Measurements from ENCODE around the gene SHROOM4. TPM values are rescaled to one million over a fixed set of nuclear protein-coding genes. Genes with fewer than 3 reads are reported as not detected.
A peak's percentile ranks its signal among the peaks of the same experiment; 100 is the strongest.

SHROOM4 gene
- total RNA-seq, 1 donor from 2014 or later = 3.7 TPM

DNA sequence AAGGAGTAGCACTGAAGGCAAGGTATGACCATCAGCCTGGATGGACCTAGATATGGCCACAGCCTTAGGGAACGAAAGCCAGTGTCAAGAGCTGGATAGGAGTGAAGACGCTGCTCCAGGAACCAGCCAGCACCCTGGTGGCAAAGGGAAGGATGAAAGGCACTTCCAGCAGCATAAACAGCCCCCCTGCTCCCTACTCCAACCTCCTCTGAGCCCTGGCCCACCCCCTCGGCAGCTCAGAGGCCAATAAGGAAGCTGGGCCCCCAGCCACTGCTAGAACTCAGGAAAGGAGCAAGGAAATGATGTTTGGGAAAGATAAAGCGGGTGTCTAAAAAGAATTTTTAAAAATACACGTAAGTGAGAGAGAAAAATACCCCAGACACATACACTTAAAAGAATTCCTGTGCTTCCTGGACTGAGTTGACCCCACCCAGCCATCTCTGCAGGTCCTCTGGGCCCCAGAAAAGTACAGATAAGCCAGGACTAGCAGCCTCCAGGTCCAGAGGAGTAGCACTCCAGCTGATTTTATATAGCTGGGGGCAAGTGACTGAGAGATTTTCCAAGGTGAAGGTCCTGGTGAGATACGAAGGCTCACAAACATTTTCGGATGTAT, 170.4 kb downstream of the SHROOM4 start:
- Histone ChIP-seq H3K27ac (ENCODE audit: low read depth, low read length) (peak overlapping the region; percentile 18), H3K4me1 (ENCODE audit: control insufficient read depth in 3 of 3, insufficient read depth in 3 of 3, low read length in 3 of 3) (no peaks in the 10 kb centered on the region), H3K9ac (ENCODE audit: low read depth in 1 of 3, low read length in 3 of 3) (peak overlapping the region in 1 of 3 donors; percentile 33), H3K36me3 (ENCODE audit: control insufficient read depth in 3 of 3, insufficient read depth in 3 of 3, low read length in 3 of 3) (no peaks in the 10 kb centered on the region), H3K27me3 (ENCODE audit: control insufficient read depth in 3 of 3, insufficient read depth in 3 of 3, low read length in 3 of 3) (peaks cover 0 to 3% (median 0%) of the 10 kb centered on the region in 3 donors), H3K4me3 (ENCODE audit: low read length in 3 of 3) (peak overlapping the region; percentile 22 to 51 (median 32)), H3K9me3 (ENCODE audit: control insufficient read depth in 3 of 3, low read length in 3 of 3) (no peaks in the 10 kb centered on the region)

DNA sequence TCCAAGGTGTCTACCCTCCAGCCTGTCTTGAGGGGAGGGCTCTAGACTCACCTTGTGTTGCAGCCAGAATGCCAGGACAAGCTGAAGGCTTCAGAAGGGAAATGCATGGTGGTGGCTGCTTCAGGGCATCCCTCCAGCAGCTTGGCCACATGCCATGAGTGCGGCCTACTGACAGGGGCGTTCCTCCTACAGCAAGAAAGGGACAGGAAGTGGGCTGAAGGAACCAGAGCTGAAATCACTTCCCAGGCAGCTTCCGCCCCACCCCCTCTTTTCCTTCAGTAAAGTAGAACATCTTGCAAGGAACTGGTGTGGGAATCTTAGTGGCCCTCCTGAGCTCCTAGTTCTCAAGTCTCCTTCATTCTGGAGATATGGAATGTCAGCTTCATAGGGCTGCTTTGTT, 175.9 kb downstream of the SHROOM4 start:
- Histone ChIP-seq H3K36me3 (ENCODE audit: control insufficient read depth in 3 of 3, insufficient read depth in 3 of 3, low read length in 3 of 3) (no peaks in the 10 kb centered on the region), H3K9me3 (ENCODE audit: control insufficient read depth in 3 of 3, low read length in 3 of 3) (no peaks in the 10 kb centered on the region), H3K9ac (ENCODE audit: low read depth in 1 of 3, low read length in 3 of 3) (no peak overlapping the region), H3K27ac (ENCODE audit: low read depth, low read length) (no peak overlapping the region), H3K27me3 (ENCODE audit: control insufficient read depth in 3 of 3, insufficient read depth in 3 of 3, low read length in 3 of 3) (peaks cover 0 to 3% (median 0%) of the 10 kb centered on the region in 3 donors), H3K4me3 (ENCODE audit: low read length in 3 of 3) (no peak overlapping the region), H3K4me1 (ENCODE audit: control insufficient read depth in 3 of 3, insufficient read depth in 3 of 3, low read length in 3 of 3) (no peaks in the 10 kb centered on the region)

DNA sequence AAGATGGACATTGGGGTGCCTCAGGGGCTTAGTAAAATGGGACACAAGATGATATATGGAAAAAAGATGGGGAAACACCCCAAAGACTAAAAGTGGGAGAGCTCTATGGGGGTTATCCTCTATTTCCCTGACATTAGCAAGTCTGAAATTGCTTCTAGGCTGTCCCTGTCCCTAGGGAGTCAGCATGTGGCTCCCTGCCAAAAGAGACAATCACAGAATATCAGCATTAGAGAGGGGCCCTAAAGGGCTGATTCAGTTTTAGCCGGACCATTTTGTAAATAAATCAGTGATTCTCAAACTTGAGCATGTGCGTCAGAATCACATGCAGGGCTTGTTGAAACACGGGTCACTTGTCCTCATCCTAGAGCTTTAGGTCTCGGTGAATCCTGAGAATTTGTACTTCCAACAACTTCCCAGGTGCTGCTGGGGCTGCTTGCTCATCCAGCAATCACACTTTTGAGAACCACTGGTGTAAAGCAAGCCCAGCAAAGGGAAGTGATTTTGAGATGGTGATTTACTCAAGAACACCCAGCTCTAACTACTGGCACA, 178.1 kb downstream of the SHROOM4 start:
- Histone ChIP-seq H3K4me3 (ENCODE audit: low read length in 3 of 3) (no peak overlapping the region), H3K9ac (ENCODE audit: low read depth in 1 of 3, low read length in 3 of 3) (no peak overlapping the region), H3K27me3 (ENCODE audit: control insufficient read depth in 3 of 3, insufficient read depth in 3 of 3, low read length in 3 of 3) (peaks cover 0 to 3% (median 0%) of the 10 kb centered on the region in 3 donors), H3K36me3 (ENCODE audit: control insufficient read depth in 3 of 3, insufficient read depth in 3 of 3, low read length in 3 of 3) (no peaks in the 10 kb centered on the region), H3K9me3 (ENCODE audit: control insufficient read depth in 3 of 3, low read length in 3 of 3) (no peaks in the 10 kb centered on the region), H3K27ac (ENCODE audit: low read depth, low read length) (no peak overlapping the region), H3K4me1 (ENCODE audit: control insufficient read depth in 3 of 3, insufficient read depth in 3 of 3, low read length in 3 of 3) (no peaks in the 10 kb centered on the region)

DNA sequence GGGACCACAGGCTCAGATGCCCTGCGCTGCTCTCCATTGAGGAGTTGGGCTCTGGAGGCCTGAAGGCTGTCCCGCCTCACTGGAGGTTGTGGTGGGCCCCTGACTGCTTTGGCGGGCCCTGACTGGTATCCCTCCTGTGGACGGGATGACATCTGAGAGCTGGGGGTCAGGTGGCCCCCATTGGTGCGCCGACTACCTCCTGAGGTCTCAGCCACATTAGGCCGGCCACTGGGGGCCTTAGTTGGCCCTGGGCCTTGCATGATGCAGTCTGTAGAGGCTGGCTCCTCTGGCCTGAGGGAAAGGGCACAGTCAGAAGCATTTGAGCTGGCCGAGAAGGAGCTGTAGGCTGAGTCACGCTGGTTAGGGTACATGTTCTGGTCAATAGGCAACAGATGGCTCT, 178.8 kb downstream of the SHROOM4 start:
- Histone ChIP-seq H3K4me1 (ENCODE audit: control insufficient read depth in 3 of 3, insufficient read depth in 3 of 3, low read length in 3 of 3) (no peaks in the 10 kb centered on the region), H3K4me3 (ENCODE audit: low read length in 3 of 3) (no peak overlapping the region), H3K27me3 (ENCODE audit: control insufficient read depth in 3 of 3, insufficient read depth in 3 of 3, low read length in 3 of 3) (peaks cover 0 to 3% (median 0%) of the 10 kb centered on the region in 3 donors), H3K9ac (ENCODE audit: low read depth in 1 of 3, low read length in 3 of 3) (no peak overlapping the region), H3K9me3 (ENCODE audit: control insufficient read depth in 3 of 3, low read length in 3 of 3) (no peaks in the 10 kb centered on the region), H3K36me3 (ENCODE audit: control insufficient read depth in 3 of 3, insufficient read depth in 3 of 3, low read length in 3 of 3) (no peaks in the 10 kb centered on the region), H3K27ac (ENCODE audit: low read depth, low read length) (no peak overlapping the region)

DNA sequence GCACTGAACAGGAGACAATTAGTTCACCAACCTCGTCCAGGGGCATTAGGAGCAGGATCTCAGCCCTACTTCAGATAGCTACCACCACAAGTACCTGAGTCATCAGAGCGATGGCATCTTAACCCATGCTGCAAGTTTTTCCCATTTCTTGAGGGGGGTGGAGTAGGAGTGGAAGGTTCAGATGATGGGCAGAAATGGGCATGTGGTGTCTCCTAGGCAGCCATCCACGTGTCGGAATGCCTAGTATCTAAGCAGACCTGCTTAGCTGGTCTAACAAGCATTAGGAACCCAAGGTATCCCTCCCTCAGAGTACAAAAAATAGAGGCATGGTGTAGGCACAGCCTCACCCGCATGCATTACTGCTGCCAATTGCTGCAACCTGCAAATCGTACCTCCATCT, 184.2 kb downstream of the SHROOM4 start:
- Histone ChIP-seq H3K36me3 (ENCODE audit: control insufficient read depth in 3 of 3, insufficient read depth in 3 of 3, low read length in 3 of 3) (no peaks in the 10 kb centered on the region), H3K27me3 (ENCODE audit: control insufficient read depth in 3 of 3, insufficient read depth in 3 of 3, low read length in 3 of 3) (peaks cover 0 to 3% (median 0%) of the 10 kb centered on the region in 3 donors), H3K9me3 (ENCODE audit: control insufficient read depth in 3 of 3, low read length in 3 of 3) (no peaks in the 10 kb centered on the region), H3K4me3 (ENCODE audit: low read length in 3 of 3) (no peak overlapping the region), H3K9ac (ENCODE audit: low read depth in 1 of 3, low read length in 3 of 3) (no peak overlapping the region), H3K27ac (ENCODE audit: low read depth, low read length) (no peak overlapping the region), H3K4me1 (ENCODE audit: control insufficient read depth in 3 of 3, insufficient read depth in 3 of 3, low read length in 3 of 3) (no peaks in the 10 kb centered on the region)

DNA sequence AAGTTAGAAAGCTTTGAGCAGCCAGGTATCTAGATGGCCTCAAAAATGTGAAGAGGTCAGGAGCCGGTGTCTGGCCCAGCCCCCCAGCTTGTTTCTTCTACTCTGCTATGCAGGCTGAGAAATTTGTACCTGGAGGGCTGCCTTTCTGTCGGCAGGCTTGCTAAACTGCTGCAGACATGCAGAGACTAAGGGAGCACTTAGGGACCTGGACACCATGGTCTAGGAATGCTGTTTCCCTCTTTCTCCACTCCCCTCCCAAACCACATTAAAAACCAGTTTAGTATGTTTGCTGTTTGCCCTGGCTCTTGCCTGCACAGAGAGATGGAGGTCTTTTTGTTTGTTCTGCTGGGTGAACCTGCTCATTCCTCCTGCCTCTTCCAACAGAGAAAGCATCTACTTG, 186.3 kb downstream of the SHROOM4 start:
- Histone ChIP-seq H3K9ac (ENCODE audit: low read depth in 1 of 3, low read length in 3 of 3) (no peak overlapping the region), H3K4me3 (ENCODE audit: low read length in 3 of 3) (no peak overlapping the region), H3K9me3 (ENCODE audit: control insufficient read depth in 3 of 3, low read length in 3 of 3) (no peaks in the 10 kb centered on the region), H3K27ac (ENCODE audit: low read depth, low read length) (no peak overlapping the region), H3K36me3 (ENCODE audit: control insufficient read depth in 3 of 3, insufficient read depth in 3 of 3, low read length in 3 of 3) (no peaks in the 10 kb centered on the region), H3K4me1 (ENCODE audit: control insufficient read depth in 3 of 3, insufficient read depth in 3 of 3, low read length in 3 of 3) (no peaks in the 10 kb centered on the region), H3K27me3 (ENCODE audit: control insufficient read depth in 3 of 3, insufficient read depth in 3 of 3, low read length in 3 of 3) (no peaks in the 10 kb centered on the region)

DNA sequence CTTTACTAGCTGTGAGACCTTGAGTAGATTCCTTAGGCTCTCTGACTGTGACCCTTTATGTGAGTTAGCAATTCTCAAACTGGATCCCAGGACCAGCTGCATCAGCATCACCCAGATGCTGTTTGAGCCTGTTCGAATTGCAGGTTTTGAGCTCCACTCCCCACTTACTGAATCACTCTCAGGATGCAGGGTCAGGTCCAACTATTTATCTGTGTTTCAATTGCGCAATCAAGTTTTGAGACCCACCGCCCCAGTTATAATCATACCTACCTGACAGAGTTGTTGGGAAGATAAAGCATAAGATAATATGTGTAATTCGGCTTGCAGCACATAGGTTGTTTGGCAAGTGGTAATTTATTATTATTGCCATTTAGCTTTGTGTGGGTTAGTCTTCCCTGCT, 187.6 kb downstream of the SHROOM4 start:
- Histone ChIP-seq H3K9ac (ENCODE audit: low read depth in 1 of 3, low read length in 3 of 3) (no peak overlapping the region), H3K27ac (ENCODE audit: low read depth, low read length) (no peak overlapping the region), H3K4me3 (ENCODE audit: low read length in 3 of 3) (no peak overlapping the region), H3K9me3 (ENCODE audit: control insufficient read depth in 3 of 3, low read length in 3 of 3) (no peaks in the 10 kb centered on the region), H3K4me1 (ENCODE audit: control insufficient read depth in 3 of 3, insufficient read depth in 3 of 3, low read length in 3 of 3) (no peaks in the 10 kb centered on the region), H3K27me3 (ENCODE audit: control insufficient read depth in 3 of 3, insufficient read depth in 3 of 3, low read length in 3 of 3) (no peaks in the 10 kb centered on the region), H3K36me3 (ENCODE audit: control insufficient read depth in 3 of 3, insufficient read depth in 3 of 3, low read length in 3 of 3) (no peaks in the 10 kb centered on the region)

DNA sequence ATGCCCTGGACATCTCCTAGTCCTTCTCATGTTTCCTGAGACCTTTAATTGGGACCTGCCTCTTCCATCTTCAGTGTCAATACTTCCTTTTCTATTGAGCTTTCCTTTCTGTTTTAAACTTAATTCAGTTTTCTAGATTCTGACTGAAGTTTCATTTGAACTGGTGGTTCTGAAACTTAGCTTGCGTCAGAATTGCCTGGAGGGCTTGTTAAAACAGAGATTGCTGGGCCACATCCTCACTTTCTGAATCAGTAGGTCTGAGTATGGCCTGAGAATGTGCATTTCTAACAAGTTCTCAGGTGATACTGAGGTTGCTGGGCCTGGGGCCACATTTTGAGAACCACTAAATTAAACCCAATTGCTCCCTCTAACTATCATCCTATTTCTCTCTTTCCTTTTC, 191.2 kb downstream of the SHROOM4 start:
- H3K9me3 ChIP-seq (ENCODE audit: control insufficient read depth in 3 of 3, low read length in 3 of 3) = no peaks in the 10 kb centered on the region
- H3K36me3 ChIP-seq (ENCODE audit: control insufficient read depth in 3 of 3, insufficient read depth in 3 of 3, low read length in 3 of 3) = no peaks in the 10 kb centered on the region
- no peak overlapping the region for H3K27ac ChIP-seq (ENCODE audit: low read depth, low read length)
- H3K4me1 ChIP-seq (ENCODE audit: control insufficient read depth in 3 of 3, insufficient read depth in 3 of 3, low read length in 3 of 3) = no peaks in the 10 kb centered on the region
- H3K9ac ChIP-seq (ENCODE audit: low read depth in 1 of 3, low read length in 3 of 3) = no peak overlapping the region
- H3K4me3 ChIP-seq (ENCODE audit: low read length in 3 of 3) = no peak overlapping the region
- H3K27me3 ChIP-seq (ENCODE audit: control insufficient read depth in 3 of 3, insufficient read depth in 3 of 3, low read length in 3 of 3) = no peaks in the 10 kb centered on the region

DNA sequence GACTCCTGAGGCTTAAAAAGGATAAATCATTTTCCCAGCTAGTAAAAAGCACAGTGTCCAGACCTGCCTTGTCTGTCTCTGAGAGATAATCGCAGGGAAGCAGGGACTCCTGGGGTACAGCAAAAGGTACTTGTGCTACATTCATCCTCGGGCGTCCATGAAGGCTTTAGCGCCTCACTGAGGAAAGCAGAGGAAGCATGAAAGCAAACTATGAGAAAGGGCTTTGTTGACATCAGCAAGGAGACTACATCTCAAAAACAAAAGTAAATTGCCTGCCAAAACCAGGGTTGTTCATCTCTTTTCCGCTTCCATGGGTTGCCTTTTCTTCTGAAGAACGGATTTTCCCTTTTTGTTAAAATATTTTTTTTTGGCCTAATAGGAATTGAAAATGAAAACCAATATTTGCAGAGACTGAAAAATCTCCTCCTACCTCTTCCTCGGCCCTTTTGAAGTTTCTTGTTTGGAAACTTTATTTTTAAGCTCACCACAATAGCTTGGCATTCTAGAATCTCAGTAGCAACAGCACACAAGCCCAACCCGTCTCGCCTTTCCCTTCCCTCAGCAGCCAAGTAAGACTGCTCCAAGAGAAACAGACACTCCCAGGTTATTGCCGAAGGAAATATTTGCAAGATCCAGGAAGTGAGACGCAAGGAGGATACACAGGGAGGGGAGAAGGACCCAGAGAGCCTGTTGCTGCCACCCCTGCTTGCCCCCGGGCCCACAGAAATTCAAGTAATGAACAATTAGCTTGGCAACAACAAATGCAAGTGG, 195.0 kb downstream of the SHROOM4 start:
- Histone ChIP-seq H3K36me3 (ENCODE audit: control insufficient read depth in 3 of 3, insufficient read depth in 3 of 3, low read length in 3 of 3) (no peaks in the 10 kb centered on the region), H3K9ac (ENCODE audit: low read depth in 1 of 3, low read length in 3 of 3) (no peak overlapping the region), H3K27me3 (ENCODE audit: control insufficient read depth in 3 of 3, insufficient read depth in 3 of 3, low read length in 3 of 3) (peaks cover 0 to 9% (median 0%) of the 10 kb centered on the region in 3 donors), H3K27ac (ENCODE audit: low read depth, low read length) (no peak overlapping the region), H3K4me1 (ENCODE audit: control insufficient read depth in 3 of 3, insufficient read depth in 3 of 3, low read length in 3 of 3) (no peaks in the 10 kb centered on the region), H3K4me3 (ENCODE audit: low read length in 3 of 3) (no peak overlapping the region), H3K9me3 (ENCODE audit: control insufficient read depth in 3 of 3, low read length in 3 of 3) (no peaks in the 10 kb centered on the region)

DNA sequence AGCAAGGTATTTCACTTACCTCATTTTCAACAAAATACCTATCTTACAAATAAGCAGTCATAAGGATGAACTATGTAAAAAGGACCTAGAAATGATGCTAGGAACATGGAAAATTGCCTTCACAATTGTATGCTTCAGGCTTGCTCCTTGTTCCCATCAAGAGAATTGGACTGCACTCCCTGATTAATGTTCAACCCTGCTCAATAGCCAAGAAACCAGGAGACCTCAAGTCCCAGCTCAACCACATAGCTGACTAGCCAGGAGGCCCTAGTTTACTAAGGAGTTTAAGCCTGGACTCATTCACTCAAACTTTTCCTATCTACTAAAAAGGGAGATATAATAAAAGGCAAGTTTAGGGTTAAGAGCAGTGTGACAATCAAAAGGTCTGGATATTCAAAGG, 196.8 kb downstream of the SHROOM4 start:
- no peaks in the 10 kb centered on the region for H3K9me3 ChIP-seq (ENCODE audit: control insufficient read depth in 3 of 3, low read length in 3 of 3)
- H3K9ac ChIP-seq (ENCODE audit: low read depth in 1 of 3, low read length in 3 of 3) = no peak overlapping the region
- no peaks in the 10 kb centered on the region for H3K4me1 ChIP-seq (ENCODE audit: control insufficient read depth in 3 of 3, insufficient read depth in 3 of 3, low read length in 3 of 3)
- H3K36me3 ChIP-seq (ENCODE audit: control insufficient read depth in 3 of 3, insufficient read depth in 3 of 3, low read length in 3 of 3) = no peaks in the 10 kb centered on the region
- no peak overlapping the region for H3K4me3 ChIP-seq (ENCODE audit: low read length in 3 of 3)
- H3K27me3 ChIP-seq (ENCODE audit: control insufficient read depth in 3 of 3, insufficient read depth in 3 of 3, low read length in 3 of 3) = peaks cover 0 to 9% (median 0%) of the 10 kb centered on the region in 3 donors
- H3K27ac ChIP-seq (ENCODE audit: low read depth, low read length) = no peak overlapping the region

Data from skeletal muscle tissue (tissue), 4 donors.